Measurements from ENCODE around the gene CAVIN2. TPM values are rescaled to one million over a fixed set of nuclear protein-coding genes. Genes with fewer than 3 reads are reported as not detected.

The CAVIN2 gene
- total RNA-seq: 10 to 100 TPM in 3 of 4 donors, 1 to 10 TPM in 1; 7.9 to 49.5 (median 15.2) TPM

GRCh38 chr2:191846515-191847476 lies at the start of gene CAVIN2:
Gene CAVIN2, minus strand, starts transcription at chr2:191847088. Its CDS starts 163 bp downstream, at chr2:191846925.
- DNase-seq: peak in 2 of 3 donors; percentile 52 to 61
- no peak for TF ChIP-seq POLR2A (IDR thresholded peaks at IDR 0.05)
- TF ChIP-seq, protein P1, sequence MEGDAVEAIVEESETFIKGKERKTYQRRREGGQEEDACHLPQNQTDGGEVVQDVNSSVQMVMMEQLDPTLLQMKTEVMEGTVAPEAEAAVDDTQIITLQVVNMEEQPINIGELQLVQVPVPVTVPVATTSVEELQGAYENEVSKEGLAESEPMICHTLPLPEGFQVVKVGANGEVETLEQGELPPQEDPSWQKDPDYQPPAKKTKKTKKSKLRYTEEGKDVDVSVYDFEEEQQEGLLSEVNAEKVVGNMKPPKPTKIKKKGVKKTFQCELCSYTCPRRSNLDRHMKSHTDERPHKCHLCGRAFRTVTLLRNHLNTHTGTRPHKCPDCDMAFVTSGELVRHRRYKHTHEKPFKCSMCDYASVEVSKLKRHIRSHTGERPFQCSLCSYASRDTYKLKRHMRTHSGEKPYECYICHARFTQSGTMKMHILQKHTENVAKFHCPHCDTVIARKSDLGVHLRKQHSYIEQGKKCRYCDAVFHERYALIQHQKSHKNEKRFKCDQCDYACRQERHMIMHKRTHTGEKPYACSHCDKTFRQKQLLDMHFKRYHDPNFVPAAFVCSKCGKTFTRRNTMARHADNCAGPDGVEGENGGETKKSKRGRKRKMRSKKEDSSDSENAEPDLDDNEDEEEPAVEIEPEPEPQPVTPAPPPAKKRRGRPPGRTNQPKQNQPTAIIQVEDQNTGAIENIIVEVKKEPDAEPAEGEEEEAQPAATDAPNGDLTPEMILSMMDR (IDR thresholded peaks at IDR 0.05): no peak
- no peaks in the 10 kb centered on the region for H3K36me3 ChIP-seq
- H3K4me1 ChIP-seq: no peaks in the 10 kb centered on the region
- H3K27ac ChIP-seq: peak within 1 kb of the TSS; percentile 47 to 82 (median 67)
- H3K4me3 ChIP-seq: peak within 1 kb of the TSS; percentile 18 to 48 (median 34)
- H3K9me3 ChIP-seq: no peaks in the 10 kb centered on the region
- no peaks in the 10 kb centered on the region for H3K27me3 ChIP-seq

GRCh38 chr2:191895743-191896142 lies 48.9 kb upstream of the CAVIN2 start:
- Histone ChIP-seq H3K4me3 (no peak overlapping the region), H3K36me3 (no peaks in the 10 kb centered on the region), H3K4me1 (no peaks in the 10 kb centered on the region), H3K9me3 (no peaks in the 10 kb centered on the region), H3K27me3 (no peaks in the 10 kb centered on the region), H3K27ac (no peak overlapping the region)
- no peak for DNase-seq
- TF ChIP-seq, protein P1 (IDR thresholded peaks at IDR 0.05): no peak
- TF ChIP-seq POLR2A (IDR thresholded peaks at IDR 0.05): no peak

DNA sequence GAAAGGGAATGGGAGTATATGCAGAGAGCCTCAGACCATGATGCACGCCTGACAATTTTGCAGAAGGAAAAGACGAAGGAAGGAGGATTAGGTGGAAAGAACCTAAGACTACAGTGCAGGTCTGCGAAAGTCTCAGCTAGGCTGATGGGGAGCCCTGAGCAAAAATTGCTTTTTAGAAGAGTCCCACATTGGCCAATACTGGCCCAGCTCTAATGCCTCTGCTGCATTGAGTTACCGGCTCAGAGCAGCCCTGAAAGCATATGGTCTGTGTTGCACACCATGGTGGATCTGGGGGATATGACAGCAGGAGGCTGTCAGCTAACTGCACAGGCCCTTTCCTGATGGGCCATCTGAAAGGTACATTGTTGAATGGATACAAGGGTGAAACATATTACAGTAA lies 48.3 kb upstream of the CAVIN2 start:
- H3K27ac ChIP-seq: no peak overlapping the region
- no peaks in the 10 kb centered on the region for H3K4me1 ChIP-seq
- TF ChIP-seq POLR2A (IDR thresholded peaks at IDR 0.05): no peak
- TF ChIP-seq, protein P1 (IDR thresholded peaks at IDR 0.05): no peak
- H3K27me3 ChIP-seq: no peaks in the 10 kb centered on the region
- H3K36me3 ChIP-seq: no peaks in the 10 kb centered on the region
- DNase-seq: no peak
- no peaks in the 10 kb centered on the region for H3K9me3 ChIP-seq
- H3K4me3 ChIP-seq: no peak overlapping the region

- H3K4me1 ChIP-seq: no peaks in the 10 kb centered on the region
- H3K9me3 ChIP-seq: no peaks in the 10 kb centered on the region
- no peak overlapping the region for H3K27ac ChIP-seq
- TF ChIP-seq POLR2A (IDR thresholded peaks at IDR 0.05): no peak
- TF ChIP-seq, protein P1 (IDR thresholded peaks at IDR 0.05): no peak
- H3K27me3 ChIP-seq: no peaks in the 10 kb centered on the region
- H3K4me3 ChIP-seq: no peak overlapping the region
- no peaks in the 10 kb centered on the region for H3K36me3 ChIP-seq
- DNase-seq: no peak
Measured at GRCh38 chr2:191894681-191895147, 47.8 kb upstream of the CAVIN2 start.

DNA sequence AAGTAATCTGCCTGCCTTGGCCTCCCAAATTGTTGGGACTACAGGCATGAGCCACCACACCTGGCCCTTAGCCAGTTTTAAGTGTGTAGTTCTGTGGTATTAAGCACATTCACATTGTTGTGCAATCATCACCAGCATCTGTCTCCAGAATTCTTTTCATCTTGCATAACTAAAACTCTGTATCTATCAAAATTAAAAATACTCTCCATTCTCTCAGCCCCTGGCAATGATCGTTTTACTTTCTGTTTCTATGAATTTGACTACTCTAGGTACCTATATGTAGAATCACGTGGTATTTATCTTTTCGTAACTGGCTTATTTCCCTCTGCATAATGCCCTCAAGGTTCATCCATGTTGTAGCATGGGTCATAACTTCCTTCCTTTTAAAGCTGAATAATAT lies 45.5 kb upstream of the CAVIN2 start:
- DNase-seq: no peak
- Histone ChIP-seq H3K36me3 (no peaks in the 10 kb centered on the region), H3K4me3 (no peak overlapping the region), H3K27me3 (no peaks in the 10 kb centered on the region), H3K4me1 (no peaks in the 10 kb centered on the region), H3K9me3 (no peaks in the 10 kb centered on the region), H3K27ac (no peak overlapping the region)
- no peak for TF ChIP-seq POLR2A (IDR thresholded peaks at IDR 0.05)
- TF ChIP-seq, protein P1 (IDR thresholded peaks at IDR 0.05): no peak

Measured in Peyer's patch (tissue), 4 donors.